Measurements from ENCODE around the gene GRM1. TPM values are rescaled to one million over a fixed set of nuclear protein-coding genes. Genes with fewer than 3 reads are reported as not detected.

The GRM1 gene
- total RNA-seq, 1 donor from 2014 or later, result 0.41 TPM

- no peak overlapping the region for H3K4me3 Mint-ChIP-seq (ENCODE audit: low read depth)
- H3K27me3 Mint-ChIP-seq, result no peaks in the 10 kb centered on the region
Measured at GRCh38 chr6:146341493-146342230, 312.8 kb downstream of the GRM1 start.

GRCh38 chr6:146345598-146345997 lies 316.7 kb downstream of the GRM1 start:
- no peak for TF ChIP-seq CTCF (IDR thresholded peaks at IDR 0.05; ENCODE audit: unreplicated experiment)
- Mint-ChIP-seq H3K9me3 (ENCODE audit: low read depth) (no peaks in the 10 kb centered on the region), H3K36me3 (ENCODE audit: insufficient read depth) (no peaks in the 10 kb centered on the region), H3K27me3 (no peaks in the 10 kb centered on the region), H3K4me3 (ENCODE audit: low read depth) (no peak overlapping the region), H3K27ac (no peak overlapping the region), H3K4me1 (ENCODE audit: low read depth) (peaks cover 15% of the 10 kb centered on the region)
- no peak for DNase-seq (ENCODE audit: low spot score, unreplicated experiment)

More at GRCh38 chr6:146341493-146342230, 312.8 kb downstream of the GRM1 start:
- Mint-ChIP-seq H3K36me3 (ENCODE audit: insufficient read depth) (no peaks in the 10 kb centered on the region), H3K9me3 (ENCODE audit: low read depth) (no peaks in the 10 kb centered on the region), H3K4me1 (ENCODE audit: low read depth) (peaks cover 30% of the 10 kb centered on the region), H3K27ac (no peak overlapping the region)
- DNase-seq (ENCODE audit: low spot score, unreplicated experiment), result no peak
- TF ChIP-seq CTCF (IDR thresholded peaks at IDR 0.05; ENCODE audit: unreplicated experiment), result no peak

GRCh38 chr6:146347090-146347489 lies 318.2 kb downstream of the GRM1 start:
- no peaks in the 10 kb centered on the region for H3K27me3 Mint-ChIP-seq
- H3K4me3 Mint-ChIP-seq (ENCODE audit: low read depth), result no peak overlapping the region
- peaks cover 15% of the 10 kb centered on the region for H3K4me1 Mint-ChIP-seq (ENCODE audit: low read depth)
- no peaks in the 10 kb centered on the region for H3K9me3 Mint-ChIP-seq (ENCODE audit: low read depth)
- H3K27ac Mint-ChIP-seq, result no peak overlapping the region
- no peaks in the 10 kb centered on the region for H3K36me3 Mint-ChIP-seq (ENCODE audit: insufficient read depth)
- no peak for TF ChIP-seq CTCF (IDR thresholded peaks at IDR 0.05; ENCODE audit: unreplicated experiment)
- DNase-seq (ENCODE audit: low spot score, unreplicated experiment), result no peak

- no peak overlapping the region for H3K27ac Mint-ChIP-seq
- no peak for DNase-seq (ENCODE audit: low spot score, unreplicated experiment)
- H3K36me3 Mint-ChIP-seq (ENCODE audit: insufficient read depth), result no peaks in the 10 kb centered on the region
- no peaks in the 10 kb centered on the region for H3K27me3 Mint-ChIP-seq
- TF ChIP-seq CTCF (IDR thresholded peaks at IDR 0.05; ENCODE audit: unreplicated experiment), result no peak
- peaks cover 15% of the 10 kb centered on the region for H3K4me1 Mint-ChIP-seq (ENCODE audit: low read depth)
- no peak overlapping the region for H3K4me3 Mint-ChIP-seq (ENCODE audit: low read depth)
- H3K9me3 Mint-ChIP-seq (ENCODE audit: low read depth), result no peaks in the 10 kb centered on the region
Measured at GRCh38 chr6:146347690-146348089, 318.8 kb downstream of the GRM1 start.

- no peaks in the 10 kb centered on the region for H3K9me3 Mint-ChIP-seq (ENCODE audit: low read depth)
- H3K27me3 Mint-ChIP-seq, result no peaks in the 10 kb centered on the region
- H3K4me1 Mint-ChIP-seq (ENCODE audit: low read depth), result peaks cover 12% of the 10 kb centered on the region
- TF ChIP-seq CTCF (IDR thresholded peaks at IDR 0.05; ENCODE audit: unreplicated experiment), result no peak
- H3K4me3 Mint-ChIP-seq (ENCODE audit: low read depth), result no peak overlapping the region
- H3K27ac Mint-ChIP-seq, result no peak overlapping the region
- no peak for DNase-seq (ENCODE audit: low spot score, unreplicated experiment)
- no peaks in the 10 kb centered on the region for H3K36me3 Mint-ChIP-seq (ENCODE audit: insufficient read depth)
Measured at GRCh38 chr6:146351018-146351417, 322.2 kb downstream of the GRM1 start.

Measured in progenitor cell of endocrine pancreas (in vitro differentiated cells).